Stimulated activated CD4-positive, alpha-beta T cell treated with anti-CD3 and anti-CD28 coated beads, Interleukin-1b, Interleukin-23, amount 100 ng/mL, for 4 hours (primary cell): Measurements from ENCODE around the gene ABO.
"Not testable (repeated sequence)": the region's sequence is repeated elsewhere in the genome, so short reads cannot be mapped to it uniquely, and the experiment has no call there.

ENCODE experiments used
- DNase-seq, 2 donors: peaks; one replicate each; pipeline ENCODE4 v3.0.0-alpha.2; 2020; ENCODE audit warnings: low read depth in 2 of 2

The ABO gene

DNA sequence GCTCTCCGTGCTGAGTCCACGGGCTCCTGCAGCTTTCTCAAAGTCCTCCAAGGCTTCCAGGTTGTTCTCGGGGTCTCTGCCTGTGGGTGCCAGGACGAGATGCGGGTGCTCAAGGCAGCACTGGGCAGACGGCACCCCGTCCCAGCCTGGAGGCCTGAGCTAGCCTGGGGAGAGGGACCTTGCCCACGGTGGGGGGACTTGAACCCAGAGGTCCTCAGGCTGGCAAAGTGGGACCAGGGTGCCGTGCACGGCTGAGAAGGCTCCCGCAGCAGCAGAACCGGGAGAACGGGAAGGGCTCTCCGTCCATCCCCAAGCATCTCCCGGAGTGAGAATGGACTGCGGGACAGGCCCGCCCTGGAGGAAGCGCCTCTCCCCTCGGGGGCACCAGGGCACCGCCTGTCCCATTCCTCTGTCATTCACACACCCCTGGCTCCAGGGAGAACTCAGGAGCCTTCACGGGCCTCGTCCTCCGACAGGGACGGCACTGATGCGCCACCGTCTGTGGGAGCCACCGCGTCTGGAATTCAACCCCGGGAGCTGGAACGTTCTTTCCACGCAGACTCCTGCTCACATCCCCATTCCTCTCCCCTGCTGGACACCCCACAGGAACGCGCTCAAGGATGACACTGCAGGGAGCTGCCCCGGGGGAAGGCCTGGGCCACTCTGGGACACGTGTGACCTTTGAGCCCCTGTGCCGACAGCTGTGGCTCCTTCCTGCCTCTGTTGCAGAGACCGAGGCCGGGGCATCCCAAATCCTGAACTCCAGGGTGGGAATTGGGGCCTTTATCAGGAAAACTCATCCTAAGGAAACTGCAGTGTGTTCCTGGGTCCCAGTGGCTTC lies 49.6 kb downstream of the ABO start:
- no peak for DNase-seq

DNA sequence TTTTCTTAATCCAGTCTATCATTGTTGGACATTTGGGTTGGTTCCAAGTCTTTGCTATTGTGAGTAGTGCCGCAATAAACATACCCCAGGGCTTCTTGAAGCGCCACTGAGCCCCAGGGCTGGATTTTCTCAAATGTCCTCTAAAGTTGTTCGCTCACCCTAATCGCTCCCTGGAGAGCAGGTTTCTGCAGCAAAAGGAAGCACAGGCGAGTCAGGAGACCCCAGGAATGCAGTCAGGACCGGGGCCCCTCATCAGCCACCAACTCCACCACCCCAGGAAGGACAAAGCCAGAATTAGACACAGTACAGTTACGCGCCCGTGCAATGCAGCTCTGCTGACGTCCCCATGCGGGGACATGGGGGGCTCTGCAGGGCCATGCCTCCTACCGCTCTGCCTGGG lies 50.2 kb downstream of the ABO start:
- no peak for DNase-seq

DNA sequence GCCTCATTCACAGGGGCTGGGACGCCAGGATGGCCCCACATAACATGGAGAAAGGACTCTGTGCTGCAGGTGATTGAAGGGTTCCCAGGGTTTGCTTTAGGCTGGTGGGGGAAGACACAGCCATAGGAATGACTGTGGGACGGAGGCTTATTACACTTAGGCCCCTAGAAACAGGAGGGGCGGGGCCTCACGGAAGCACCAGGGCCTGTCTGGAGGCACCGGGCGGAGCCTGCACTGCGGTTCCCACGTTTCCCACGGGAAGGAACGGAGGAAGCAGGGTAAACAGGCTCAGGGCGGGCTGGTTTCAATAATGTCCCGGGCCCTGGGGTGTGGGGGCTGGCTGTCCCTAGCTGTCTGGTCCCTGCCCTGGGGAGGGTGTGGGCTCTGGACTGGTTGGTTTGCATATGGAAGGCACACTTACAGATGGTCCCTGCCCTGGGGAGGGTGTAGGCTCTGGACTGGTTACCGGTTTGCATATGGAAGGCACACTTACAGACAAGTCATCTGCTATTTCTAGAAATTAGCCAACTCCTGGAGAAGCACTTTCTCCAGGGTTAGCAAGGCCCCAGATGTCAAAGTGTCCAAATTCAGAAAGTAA lies 51.7 kb downstream of the ABO start:
- DNase-seq: not testable (repeated sequence)

DNA sequence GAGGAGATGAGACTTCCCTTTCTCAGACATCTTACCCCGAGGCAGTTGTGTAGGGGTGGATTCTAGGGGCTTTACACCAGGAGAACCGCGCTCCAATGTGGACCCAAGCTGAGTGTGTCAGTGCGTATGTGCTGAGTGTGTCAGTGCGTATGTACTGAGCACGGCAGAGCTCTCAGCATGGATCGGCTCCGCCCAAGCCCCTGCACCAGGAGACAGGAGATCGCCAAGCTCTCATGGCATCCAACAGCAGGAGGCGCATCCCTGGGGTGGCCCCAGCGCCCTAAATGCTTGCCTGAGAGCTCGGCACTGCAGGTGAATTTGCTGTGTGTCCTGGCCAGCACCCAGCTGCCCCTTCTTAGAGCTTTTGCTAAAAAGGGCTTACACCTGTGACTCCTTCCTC lies 53.0 kb downstream of the ABO start:
- DNase-seq: not testable (repeated sequence)

DNA sequence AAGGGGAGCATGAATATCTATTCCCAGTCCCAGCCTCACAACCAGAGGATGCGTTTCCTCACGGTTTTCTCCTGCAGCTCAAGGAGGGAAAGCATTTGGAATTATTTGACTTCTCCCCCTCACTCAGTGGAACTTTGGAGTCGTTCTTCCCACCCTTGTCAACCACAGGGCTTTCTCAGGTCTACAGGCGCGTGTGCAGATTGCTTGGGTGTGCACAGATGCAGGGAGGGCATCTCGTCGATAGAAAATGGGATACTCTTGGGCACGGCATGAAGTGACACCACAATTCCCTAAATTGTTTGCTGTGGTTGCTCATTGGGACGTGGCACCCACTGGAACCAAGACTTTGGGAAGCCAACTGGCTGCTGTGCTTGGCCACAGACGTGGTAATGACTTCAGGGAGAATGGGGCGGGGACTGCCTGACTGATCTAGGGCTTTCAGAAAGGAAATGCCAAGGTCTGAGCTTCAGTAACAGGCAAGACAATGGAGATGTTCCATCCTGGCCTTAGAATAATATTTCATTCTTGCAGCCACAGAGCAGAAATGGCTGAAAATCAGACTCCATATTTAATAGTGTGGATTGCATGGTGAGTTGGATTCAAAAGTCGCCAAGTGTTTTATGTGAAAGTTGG lies 53.7 kb downstream of the ABO start:
- no peak for DNase-seq

DNA sequence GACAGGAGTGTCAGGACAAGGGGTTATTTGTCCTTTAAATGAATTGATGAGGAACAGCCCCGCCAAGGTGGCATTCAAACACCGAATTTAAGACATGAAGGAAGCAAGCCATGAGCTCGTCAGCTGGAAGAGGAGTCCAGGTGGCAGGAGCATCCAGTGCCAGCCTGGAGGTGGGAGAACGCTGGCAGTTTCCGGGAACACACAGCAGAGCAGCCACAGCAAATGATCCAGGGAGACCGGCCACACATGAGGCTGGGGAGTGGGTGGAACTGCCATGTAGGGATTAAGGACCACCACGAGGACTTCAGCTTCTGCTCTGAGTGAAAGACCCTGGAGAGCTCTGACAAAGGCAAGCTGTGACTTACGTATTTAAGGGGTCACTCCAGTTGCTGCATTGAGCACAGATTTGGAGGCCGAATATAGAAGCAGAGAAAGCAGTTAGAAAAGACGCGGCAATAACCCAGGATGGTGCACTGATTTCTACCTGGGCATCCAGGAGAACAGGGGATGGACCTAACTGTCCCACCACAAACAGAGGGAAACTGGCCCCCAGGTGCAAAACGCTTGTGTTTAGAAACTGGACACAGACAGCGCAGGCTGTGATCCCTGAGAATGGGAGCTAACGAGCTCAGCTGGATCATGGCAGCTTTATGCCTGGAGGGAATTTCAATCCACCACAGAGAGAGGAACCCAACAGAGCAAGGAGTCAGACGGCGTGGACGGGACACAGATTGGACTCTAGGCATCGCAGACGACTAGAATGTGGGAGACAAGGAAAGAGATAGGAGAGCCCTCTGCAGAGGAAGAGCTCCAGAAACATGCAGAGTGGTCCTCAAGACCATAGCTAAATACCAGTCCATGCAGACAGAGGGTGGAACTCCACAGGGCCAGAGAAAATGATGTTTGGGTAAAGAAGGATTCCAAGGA lies 56.7 kb downstream of the ABO start:
- DNase-seq: not testable (repeated sequence)

DNA sequence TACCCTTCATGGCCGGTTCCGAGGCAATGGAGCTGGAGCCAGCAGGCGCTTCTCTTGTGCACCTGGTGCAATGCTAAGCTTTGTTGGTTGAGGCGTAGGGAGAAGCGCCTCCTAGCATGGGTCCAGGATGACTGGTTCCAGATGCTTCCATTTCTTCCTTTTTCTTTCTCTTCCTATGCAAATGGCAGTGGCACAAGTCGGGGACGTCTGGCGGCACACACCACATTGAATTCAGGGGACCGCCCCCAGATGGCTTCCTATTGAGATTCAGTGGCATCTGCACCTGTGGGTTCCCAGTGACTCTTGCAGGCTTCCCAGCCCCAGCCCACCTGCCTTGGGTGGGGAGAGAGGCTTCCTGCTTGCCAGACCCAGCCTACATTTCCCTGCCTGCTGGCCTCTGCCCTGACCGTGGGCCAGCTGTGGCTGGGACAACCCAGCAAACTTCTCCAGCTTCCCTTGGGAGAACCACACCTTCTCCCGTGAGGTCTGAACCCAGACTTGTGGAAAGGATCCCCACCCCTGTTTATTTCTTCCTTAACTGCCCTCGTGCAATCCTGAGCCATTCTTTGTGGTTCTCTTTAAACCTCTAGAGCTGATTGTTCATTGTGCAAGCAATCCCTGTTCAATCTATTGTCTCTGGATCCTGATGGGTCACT lies 57.5 kb downstream of the ABO start:
- not testable (repeated sequence) for DNase-seq

DNA sequence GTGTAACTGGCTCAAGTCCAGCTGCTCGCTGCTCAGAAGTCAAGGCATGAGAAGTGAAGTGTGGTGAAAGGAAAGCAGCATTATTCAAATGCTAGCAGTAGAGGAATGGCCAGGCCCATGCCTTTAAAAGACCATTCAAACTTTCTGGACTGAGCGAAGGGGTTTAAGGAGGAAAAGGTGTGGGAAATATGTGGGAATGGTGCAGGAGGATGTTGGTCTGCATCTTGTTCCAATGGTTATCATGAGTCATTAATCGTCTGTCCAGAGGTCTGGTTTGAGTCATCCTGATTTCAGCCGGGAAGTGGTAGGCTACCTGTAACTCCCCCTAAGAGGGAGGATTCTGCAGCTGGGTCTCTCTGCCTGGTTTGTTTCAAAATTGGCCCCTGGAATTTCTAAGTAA lies 60.7 kb downstream of the ABO start:
- not testable (repeated sequence) for DNase-seq

DNA sequence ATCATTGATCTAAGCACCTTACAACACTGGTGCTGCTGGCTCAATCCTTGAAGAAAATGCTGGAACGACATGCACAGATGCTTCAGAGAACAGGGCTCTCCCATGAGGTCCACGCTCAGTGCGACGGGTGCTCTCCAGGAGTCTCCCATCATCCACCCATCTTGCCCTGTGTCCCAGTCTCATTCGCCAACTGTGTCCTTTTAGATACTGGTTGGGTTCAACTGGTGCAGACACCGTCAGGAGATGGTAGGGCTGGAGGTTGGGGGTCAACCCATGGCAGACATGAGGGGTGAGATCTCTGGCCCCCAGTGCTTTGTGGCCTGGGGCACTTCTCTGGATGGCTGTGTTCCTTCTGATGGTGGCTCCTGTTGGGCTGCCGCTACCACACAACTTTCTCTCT lies 64.4 kb downstream of the ABO start:
- DNase-seq: no peak

DNA sequence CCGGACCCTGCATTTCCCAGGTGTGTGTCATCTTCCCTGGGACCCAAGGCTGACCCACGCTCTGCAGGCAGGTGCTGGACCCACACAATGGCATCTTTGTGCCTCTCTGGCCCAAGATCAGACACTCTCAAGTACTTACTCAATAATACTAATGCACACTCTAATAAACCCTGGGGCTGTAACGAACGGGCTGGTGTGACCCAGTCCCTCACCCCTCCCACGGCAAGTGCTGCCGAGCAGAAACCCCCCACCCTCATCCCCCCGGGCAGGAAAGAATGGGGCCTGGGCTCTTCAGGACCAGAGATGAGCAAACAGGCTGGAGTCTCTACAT lies 64.8 kb downstream of the ABO start:
- no peak for DNase-seq

DNA sequence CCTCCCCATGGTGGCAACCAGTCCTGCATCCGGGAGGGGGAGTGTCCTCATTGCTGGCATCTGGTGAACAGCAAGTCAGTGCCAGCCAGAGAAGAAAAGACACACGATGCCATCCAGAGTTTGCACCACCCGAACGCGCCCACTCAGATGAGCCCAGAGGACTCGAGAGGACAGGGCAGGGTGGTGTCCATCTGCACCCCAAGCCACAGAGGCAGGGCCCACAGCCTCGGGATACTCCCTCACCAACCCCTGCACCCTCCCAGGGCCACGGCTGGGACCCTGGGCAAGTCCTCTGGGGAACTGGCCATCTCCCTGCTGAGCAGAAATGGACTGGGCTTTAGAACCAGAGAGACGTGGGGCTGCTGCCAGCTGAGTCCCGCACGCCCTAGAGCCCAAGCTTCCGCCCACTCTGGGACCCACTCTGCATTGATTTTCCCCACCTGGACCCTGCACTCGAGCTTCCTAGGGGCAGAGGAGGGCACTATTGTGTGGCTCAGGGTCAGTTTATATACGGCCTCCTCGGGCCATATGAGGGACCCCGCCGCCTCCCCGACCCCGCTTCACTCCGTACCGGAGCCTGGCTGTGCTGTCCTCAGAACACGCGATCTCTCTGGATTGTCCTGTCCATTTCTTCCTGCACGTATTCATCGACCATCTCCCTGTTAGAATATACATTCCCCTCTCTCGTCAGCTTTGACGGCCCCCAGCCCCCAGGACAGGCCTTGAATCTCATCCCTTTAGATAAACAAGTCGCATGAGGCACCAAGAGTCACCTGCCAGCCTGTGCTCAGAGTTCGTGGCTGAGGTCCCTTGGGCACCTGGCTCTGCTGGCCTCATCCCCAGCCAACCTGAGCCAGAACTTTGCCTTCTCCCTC lies 65.4 kb downstream of the ABO start:
- not testable (repeated sequence) for DNase-seq

DNA sequence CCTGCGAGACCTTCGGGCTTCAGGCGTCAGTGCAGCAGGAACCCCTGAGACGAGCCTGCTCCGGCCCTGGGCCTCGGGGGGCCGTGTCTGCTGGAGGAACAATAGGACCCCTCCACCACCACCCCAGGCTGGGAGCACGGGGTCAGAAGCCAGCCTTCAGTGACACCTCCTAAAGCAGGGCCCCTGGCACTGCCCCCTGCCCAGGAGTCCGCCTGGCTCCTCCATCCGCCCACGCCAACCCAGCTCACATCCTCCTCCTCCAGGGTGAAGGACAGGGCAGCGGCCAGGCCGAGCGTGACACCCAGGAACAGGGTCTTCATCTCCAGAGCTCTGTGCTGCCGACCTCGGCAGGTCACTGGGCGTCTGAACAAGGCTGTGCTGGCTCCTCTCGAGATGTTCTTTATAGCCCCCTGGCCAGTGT lies 66.1 kb downstream of the ABO start, which contains the start of gene OBP2B:
Gene OBP2B (minus strand): TSS at position 371 of the 421 bp plus-strand sequence. CDS start 51 bp downstream, at position 320.
- DNase-seq: not testable (repeated sequence)

DNA sequence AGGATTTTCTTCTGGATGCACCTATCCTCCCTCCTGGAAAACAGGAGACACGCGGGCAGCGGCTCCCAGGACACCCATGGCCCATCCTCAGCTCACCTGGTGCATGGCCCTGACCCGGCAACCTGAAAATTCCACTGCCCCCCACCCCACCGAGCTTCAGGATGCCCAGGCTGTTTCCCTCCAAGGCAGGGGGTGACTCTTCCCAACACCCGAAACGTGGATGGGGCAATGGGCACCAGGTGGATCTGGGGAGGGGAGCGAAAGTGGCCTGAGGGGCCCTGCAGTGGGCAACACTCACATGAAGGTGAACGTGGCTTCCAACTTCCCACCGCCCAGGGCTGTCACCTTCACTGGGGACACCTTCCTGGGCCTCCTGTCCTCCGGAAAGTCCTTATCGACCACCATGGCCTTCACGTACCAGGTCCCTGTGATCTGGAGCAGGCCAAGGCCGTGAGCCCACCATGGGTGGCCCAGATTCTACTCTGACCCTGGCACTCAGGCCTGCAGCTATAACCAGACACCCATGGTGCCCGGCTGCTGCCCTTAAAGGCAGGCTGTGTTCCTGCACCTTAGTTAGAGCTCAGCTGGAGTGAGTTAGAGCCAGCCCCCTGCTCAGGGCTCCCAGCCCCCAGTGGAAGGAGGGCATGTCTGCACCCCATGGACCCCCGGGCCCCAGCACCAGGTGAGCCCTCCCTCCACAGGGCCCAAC lies 66.7 kb downstream of the ABO start:
- DNase-seq: not testable (repeated sequence)

DNA sequence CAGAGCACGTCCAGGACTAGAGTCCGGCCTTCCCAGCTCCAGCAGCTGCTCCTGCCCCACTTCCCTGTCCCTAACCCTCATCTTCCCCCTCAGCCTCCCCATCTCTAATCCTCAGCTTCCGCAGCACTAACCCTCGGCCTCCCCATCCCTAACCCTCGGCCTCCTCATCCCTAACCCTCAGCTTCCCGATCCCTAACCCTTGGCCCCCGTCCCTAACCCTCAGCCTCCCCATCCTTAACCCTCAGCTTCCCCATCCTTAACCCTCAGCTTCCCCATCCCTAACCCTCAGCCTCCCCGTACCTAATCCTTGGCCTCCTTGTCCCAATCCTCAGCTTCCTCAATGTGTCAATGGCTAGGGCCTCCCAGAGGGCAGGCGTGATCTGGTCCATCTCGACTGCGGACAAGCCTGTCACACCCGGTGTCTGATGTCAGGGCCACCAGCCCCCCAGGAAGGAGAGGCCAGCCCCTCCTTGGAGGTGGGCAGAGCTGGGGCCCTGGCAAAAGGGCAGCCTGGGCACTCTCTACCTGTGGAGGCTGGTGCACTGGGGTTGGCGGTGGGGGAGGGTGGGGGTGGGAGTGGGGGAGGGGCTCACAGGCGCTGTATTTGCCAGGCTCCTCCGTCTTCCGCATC lies 67.3 kb downstream of the ABO start:
- DNase-seq: no peak

DNA sequence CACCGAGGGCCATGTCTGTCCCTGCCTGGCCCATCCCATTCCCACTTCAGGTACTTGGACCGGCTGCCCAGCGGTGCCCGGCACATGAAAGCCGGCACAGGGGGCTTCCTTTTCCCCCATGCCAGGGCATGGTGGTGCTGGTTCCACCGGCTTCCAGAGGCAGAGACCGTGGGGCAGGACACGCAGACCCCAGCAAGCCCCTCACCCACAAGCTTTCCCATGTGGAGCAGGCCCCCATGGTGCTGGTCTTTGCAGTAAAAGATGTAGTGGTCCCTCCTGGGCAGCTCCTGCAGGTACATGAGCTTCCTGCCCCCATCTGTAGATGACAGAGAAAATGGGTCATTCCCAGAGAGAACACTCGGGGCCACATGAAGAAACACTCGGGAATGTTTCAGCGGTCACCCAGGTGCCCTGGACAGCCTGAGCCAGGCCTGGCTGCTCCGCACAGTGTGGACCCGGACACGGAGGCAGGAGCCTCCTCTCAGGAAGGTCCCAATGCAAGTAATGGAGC lies 67.9 kb downstream of the ABO start:
- no peak for DNase-seq

DNA sequence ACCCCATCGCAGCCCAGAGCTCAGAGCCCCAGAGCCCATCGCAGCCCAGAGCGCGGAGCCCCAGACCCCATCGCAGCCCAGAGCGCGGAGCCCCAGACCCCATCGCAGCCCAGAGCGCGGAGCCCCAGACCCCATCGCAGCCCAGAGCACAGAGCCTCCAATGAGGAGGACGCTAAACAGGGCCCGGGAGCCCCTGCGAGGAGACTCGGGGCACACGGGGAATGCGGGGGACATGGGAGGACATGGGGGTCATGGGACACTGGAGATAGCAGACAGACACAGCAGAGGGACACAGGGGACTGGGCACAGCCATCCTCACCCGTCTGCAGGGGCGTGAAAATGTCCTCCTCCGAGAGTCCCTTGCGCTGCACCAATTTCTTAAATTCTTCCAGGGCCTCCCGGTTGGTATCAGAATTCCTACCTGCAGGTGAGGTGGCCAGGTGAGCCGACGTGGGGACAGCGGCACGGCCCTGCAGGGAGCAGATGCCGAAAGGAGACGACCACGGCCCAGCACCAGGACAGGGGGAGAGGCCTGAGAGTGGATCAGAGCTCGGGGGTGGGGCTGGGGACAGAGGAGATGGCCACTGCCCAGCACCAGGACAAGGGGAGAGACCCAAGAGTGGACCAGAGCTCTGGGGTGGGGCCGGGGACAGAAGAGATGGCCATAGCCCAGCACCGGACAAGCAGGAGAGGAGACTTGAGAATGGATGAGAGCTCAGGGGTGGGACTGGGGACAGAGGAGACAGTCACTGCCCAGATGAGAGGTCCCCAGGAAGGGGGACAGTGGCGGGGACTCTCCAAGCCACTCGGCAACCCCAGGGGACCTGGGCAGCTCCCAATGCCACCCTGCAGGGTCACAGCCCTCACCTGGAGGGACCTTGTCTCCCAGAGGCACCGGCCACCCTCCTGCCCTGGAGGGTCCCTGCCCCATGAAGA lies 68.7 kb downstream of the ABO start:
- DNase-seq: no peak

DNA sequence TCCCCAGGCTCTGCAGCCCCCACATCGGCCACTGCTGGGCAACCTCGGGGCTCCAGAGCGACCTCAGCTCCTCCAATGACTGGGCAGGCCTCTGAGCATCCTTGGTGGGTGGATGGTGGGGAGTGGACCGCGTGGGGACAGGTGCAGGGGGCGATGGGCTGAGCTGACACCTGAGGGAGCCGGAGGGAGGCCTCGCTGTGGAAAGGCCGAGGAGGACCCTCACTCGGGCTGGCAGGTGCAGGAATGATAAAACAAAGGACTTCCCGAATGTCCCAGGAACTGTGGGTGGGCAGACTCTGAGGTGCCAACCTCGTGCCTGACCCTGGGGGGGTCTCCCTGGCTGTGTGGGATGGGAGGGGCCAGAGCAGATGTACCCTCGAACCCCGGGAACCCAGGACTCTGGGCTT lies 69.5 kb downstream of the ABO start:
- DNase-seq: not testable (repeated sequence)
